NCI-H2171 treated with DMSO at 0.1 percent for 48 hours (cell line): ENCODE data around the gene MAEA.

ENCODE experiments used
- DNase-seq: peaks from one replicate; lab custom pipeline; 2025; lab: John Stamatoyannopoulos, UW

The MAEA gene

GRCh38 chr4:1300466-1301455, 11.1 kb downstream of the MAEA start:
- no peak for DNase-seq

GRCh38 chr4:1302159-1302558, 12.5 kb downstream of the MAEA start:
- no peak for DNase-seq

- DNase-seq, result no peak
Measured at GRCh38 chr4:1305261-1305711, 15.6 kb downstream of the MAEA start.

GRCh38 chr4:1305781-1306455, 16.2 kb downstream of the MAEA start:
- no peak for DNase-seq

- no peak for DNase-seq
Measured at GRCh38 chr4:1307951-1308735, 18.5 kb downstream of the MAEA start.

GRCh38 chr4:1309261-1310010, 19.7 kb downstream of the MAEA start:
- no peak for DNase-seq

GRCh38 chr4:1310031-1310795, 20.5 kb downstream of the MAEA start:
- no peak for DNase-seq

GRCh38 chr4:1310796-1311631, 21.3 kb downstream of the MAEA start:
- no peak for DNase-seq

- no peak for DNase-seq
Measured at GRCh38 chr4:1312821-1313640, 23.3 kb downstream of the MAEA start.

- no peak for DNase-seq
Measured at GRCh38 chr4:1315306-1315705, 25.6 kb downstream of the MAEA start.

- no peak for DNase-seq
Measured at GRCh38 chr4:1315836-1316536, 26.3 kb downstream of the MAEA start.

- no peak for DNase-seq
Measured at GRCh38 chr4:1316537-1317168, 27.0 kb downstream of the MAEA start.

- DNase-seq, result no peak
Measured at GRCh38 chr4:1317177-1318045, 27.7 kb downstream of the MAEA start.

GRCh38 chr4:1318046-1318375, 28.3 kb downstream of the MAEA start:
- DNase-seq, result no peak

- no peak for DNase-seq
Measured at GRCh38 chr4:1318488-1319213, 29.0 kb downstream of the MAEA start.

GRCh38 chr4:1321486-1321885, 31.8 kb downstream of the MAEA start:
- DNase-seq, result no peak
